Cerebellar nuclear complex (tissue), 1 donor: ENCODE data around the gene USP43.
"Not testable (repeated sequence)": the region's sequence is repeated elsewhere in the genome, so short reads cannot be mapped to it uniquely, and the experiment has no call there.

Source experiments
- DNase-seq, 2 experiments: peaks; one replicate each; lab custom pipeline; 2025; lab: John Stamatoyannopoulos, UW

USP43 gene, protein sequence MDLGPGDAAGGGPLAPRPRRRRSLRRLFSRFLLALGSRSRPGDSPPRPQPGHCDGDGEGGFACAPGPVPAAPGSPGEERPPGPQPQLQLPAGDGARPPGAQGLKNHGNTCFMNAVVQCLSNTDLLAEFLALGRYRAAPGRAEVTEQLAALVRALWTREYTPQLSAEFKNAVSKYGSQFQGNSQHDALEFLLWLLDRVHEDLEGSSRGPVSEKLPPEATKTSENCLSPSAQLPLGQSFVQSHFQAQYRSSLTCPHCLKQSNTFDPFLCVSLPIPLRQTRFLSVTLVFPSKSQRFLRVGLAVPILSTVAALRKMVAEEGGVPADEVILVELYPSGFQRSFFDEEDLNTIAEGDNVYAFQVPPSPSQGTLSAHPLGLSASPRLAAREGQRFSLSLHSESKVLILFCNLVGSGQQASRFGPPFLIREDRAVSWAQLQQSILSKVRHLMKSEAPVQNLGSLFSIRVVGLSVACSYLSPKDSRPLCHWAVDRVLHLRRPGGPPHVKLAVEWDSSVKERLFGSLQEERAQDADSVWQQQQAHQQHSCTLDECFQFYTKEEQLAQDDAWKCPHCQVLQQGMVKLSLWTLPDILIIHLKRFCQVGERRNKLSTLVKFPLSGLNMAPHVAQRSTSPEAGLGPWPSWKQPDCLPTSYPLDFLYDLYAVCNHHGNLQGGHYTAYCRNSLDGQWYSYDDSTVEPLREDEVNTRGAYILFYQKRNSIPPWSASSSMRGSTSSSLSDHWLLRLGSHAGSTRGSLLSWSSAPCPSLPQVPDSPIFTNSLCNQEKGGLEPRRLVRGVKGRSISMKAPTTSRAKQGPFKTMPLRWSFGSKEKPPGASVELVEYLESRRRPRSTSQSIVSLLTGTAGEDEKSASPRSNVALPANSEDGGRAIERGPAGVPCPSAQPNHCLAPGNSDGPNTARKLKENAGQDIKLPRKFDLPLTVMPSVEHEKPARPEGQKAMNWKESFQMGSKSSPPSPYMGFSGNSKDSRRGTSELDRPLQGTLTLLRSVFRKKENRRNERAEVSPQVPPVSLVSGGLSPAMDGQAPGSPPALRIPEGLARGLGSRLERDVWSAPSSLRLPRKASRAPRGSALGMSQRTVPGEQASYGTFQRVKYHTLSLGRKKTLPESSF

DNA sequence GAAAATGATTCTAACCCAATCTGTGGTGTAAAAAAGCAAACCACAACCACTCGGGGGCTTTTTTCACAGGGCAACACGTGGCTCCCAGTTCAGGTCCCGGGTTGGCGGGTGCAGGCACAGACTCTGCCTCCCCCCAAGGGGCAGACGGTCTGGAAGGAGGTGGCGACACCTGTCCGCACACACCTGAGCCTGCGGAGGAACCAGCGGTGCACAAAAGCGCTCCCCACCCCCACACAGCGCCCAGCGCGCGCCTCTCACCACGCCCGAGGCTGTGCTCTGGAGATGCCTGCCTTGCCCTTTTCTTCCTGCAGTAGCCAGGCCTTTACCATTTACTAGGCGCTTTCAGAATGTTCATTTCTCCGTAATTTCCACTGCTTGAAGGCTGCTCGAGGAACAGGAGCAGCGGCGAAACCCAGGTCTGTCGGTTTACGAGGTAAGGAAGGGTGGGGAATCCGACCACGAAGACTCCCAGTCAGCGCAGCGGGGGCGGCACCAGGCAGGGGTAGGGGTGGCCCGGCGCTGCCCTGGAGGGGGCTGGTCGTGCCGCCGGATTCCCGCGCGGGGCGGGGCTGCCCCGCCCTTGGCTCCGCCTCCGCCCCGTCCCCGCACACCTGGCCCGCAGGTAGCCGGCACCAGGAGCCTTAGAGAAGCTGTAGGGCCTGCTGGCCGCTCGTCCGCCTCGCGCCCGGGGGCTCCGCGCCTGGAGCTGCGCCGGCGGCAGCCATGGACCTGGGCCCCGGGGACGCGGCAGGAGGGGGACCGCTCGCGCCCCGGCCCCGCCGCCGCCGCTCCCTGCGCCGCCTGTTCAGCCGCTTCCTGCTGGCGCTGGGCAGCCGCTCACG is at the start of gene USP43:
Gene USP43, plus strand, starts transcription at position 608 of the 842 bp plus-strand sequence. Its CDS starts 116 bp downstream, at position 724.
- DNase-seq, result no peak

DNA sequence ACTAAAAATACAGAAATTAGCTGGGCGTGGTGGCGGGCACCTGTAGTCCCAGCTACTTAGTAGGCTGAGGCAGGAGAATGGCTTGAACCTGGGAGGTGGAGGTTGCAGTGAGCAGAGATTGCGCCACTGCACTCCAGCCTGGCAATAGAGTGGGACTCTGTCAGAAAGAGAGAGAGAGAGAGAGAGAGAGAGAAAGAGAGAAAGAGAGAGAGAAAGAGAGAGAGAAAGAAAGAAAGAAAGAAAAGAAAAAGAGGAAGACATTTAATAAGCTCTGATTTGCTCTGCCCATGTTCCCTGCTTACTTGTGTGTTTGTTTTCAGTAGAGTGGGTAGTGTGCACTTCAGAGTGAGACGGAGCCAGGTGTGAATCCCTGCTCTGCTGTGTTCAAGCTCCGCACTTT is 47.7 kb upstream of the USP43 start:
- not testable (repeated sequence) for DNase-seq

DNA sequence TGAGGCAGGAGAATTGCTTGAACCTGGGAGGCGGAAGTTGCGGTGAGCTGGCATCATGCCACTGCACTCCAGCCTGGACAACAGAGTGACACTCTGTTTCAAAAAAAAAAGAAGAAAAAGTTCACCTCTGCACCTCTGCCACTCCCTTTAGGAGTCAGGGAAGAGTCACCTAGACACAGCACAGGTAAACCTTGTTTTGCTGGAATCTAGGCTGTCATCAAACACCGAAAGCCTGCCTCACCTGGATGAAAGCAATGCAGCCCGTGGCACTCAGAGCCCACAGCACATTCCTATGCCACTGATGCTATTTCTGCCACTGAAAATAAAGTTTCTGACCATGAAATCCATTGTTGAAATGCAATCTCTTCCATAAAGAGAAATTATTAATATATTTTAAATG is 46.7 kb upstream of the USP43 start:
- no peak for DNase-seq

DNA sequence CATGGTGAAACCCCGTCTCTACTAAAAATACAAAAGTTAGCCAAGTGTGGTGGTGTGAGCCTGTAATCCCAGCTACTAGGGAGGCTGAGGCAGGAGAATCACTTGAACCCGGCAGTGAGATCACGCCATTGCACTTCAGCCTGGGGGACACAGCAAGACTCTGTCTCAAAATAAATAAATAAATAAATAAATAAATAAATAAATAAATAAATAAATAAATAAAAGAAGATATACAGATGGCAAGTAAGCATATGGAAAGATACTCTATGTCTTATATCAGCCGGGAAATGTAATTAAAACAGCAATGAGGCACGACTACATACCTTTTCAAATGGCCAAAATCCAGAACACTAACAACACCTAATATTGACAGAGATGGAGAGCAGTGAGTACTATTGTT is 40.7 kb upstream of the USP43 start:
- DNase-seq, result not testable (repeated sequence)

DNA sequence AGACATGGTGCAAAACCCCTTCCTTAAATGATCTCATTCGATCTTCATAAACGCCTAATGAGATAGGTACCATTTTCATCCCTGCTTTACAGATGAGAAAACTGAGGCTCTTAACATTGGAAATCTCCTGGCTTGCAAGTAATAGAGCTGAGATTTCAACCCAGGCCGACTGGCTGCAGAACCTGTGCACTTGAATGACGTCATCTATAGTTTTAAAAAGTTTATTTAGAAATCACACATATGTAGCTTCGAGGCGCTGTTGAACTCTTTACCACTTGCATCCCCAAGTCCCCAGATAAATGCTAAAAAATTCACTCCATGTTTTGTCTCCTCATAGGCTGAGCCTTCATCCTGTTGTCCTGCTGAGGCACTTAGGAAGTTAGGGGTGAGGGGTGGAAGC is 38.9 kb upstream of the USP43 start:
- DNase-seq, result no peak

DNA sequence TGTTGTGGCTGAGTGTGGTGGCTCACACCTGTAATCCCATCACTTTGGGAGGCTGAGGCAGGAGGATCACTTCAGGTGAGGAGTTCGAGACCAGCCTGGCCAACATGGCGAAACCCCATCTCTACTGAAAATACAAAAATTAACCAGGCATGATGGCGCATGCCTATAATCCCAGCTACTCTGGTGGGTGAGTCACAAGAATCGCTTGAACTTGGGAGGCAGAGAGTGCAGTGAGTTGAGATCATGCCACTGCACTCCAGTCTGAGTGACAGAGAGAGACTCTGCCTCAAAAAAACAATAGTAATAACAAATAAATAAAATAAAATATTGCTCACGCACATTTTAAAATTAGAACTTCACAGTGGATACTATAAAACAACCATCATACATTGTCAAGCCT is 38.3 kb upstream of the USP43 start:
- not testable (repeated sequence) for DNase-seq

DNA sequence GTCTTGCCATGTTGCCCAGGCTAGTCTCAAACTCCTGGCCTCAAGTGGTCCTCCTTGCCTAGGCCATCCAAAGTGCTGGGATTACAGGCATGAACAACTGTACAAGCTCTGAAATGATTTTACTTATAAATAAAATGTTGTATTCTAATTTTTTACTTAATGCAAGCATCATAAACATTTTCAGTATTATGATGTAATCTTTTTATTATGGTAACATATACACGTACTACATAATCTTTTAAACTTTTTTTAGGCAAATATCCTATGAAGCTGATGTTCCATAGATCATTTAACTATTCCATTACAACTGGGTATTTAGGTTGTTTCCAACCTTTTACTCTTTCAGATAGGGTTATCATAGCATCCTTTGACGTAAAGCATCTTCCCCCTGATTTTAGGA is 33.8 kb upstream of the USP43 start:
- no peak for DNase-seq

DNA sequence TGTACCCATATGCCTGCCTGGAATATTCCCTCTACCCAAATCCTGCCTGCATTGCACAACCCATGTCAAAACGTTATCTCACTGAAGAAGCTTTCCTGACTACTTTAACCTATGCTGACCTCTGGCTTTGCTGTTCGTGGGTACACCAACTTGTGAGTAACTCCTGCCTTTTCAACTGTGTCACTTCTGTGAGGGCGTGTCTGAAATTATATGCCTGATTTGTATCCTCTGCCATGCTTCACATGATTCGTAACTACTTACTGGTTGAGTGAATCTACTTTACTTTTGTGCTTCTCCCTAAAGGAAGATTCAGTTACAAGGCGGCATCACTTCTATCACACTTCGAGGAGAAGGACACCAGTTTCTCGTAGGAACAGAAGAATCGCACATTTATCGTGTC is 33.3 kb upstream of the USP43 start:
- no peak for DNase-seq

DNA sequence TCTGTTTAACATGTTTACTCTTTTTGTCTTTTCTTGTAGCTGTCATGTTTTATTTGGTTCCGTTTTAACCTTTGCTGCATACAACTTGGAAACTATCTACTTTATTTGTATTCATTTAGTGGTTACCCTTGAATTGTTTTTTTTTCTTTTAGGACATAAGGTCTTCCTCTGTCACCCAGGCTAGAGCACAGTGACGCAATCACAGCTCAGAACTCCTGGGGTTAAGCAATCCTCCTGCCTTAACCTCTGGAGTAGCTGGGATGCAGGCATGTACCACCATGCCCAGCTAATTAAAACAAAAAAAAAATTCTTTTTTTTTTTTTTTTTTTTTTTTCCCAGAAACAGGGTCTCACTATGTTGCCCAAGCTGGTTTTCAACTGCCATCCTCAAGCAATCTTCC is 29.8 kb upstream of the USP43 start:
- no peak for DNase-seq

DNA sequence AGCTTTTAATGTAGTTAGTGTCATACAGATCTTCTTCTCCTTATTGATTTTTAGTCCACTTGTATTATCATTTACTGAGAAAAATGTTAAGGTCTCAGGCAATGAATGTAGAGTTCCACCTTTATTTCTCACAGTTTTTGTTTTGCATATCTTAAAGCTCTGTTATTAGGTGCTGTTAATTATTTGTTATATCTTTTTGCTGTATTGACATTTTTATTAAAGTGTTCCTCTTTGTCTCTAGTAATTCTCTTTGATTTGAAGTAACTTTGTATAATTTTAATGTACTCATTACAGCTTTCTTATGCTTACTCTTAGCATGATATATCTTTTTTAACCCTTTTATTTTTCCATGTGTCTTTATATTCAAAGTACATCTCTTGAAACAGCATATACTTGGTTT is 22.4 kb upstream of the USP43 start:
- no peak for DNase-seq

DNA sequence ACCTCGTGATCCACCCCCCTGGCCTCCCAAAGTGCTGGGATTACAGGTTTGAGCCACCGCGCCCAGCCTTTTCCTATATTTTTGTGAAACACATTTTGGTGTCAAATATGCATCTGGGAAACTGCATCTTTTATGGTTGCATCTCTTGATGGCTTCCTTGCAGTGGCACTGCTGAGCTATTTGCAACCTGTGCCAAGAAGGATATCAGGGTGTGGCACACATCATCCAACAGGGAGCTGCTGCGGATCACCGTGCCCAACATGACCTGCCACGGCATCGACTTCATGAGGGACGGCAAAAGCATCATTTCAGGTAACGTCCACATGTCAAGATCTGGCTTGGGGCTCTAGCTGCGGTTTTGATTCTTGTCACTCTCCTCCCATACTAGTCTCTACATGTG is 16.8 kb upstream of the USP43 start:
- no peak for DNase-seq

DNA sequence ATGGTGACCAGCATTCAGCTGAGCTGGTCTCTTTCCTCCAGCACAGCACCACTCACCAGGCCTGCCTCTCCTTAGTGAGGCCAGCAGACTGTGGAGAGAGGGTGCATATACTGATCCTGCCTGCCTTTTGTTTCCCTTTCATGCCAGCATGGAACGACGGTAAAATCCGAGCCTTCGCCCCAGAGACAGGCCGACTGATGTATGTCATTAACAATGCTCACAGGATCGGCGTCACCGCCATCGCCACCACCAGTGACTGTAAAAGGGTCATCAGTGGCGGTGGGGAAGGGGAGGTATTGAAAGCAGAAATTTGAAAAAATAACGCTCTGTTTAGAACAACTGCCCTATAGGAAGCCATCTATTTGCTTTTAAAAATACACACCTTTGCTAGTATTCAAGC is 12.6 kb upstream of the USP43 start:
- no peak for DNase-seq

DNA sequence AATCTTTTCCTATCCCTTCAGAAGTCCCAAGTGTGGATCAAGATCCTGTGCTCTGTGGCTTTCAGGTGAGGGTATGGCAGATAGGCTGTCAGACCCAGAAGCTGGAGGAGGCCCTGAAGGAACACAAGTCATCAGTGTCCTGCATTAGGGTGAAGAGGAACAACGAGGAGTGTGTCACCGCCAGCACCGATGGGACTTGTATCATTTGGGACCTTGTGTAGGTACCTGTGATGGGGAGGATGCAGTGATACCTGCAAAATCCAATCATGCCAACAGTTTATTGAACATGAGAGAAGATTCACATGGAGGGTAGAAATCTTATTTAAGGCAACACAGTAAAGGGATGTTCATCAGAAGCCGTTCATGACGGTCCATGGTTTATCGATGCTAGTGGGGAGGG is 10.0 kb upstream of the USP43 start:
- DNase-seq, result no peak

DNA sequence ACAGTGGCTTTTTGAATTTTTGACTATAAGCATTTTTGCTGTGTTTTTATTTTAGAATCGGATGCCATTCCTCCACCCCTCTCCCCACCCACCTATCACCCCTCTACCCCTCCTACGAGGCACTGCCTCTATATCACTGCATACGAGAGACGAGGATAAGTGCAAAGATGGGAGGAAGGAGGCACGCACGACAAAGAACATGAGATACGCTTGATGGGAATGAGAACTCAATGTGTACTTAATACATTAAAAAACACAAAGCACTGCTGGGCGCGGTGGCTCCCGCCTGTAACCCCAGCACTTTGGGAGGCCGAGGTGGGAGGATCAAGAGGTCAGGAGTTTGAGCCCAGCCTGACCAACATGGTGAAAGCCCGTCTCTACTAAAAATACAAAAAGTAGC is 8.8 kb upstream of the USP43 start:
- no peak for DNase-seq

DNA sequence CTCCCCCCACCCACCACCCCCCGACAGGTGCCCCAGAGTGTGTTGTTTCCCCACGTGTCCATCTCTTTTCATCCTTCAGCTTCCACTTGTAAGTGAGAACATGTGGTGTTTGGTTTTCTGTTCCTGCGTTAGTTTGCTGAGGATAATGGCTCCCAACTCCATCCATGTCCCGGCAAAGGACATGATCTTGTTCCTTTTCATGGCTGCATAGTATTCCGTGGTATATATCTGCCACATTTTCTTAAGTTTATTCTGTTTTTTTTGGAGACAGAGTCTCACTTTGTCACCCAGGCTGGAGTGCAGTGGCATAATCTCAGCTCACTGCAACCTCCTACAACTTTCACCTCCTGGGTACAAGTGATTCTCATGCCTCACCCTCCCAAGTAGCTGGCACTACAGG is 4.9 kb upstream of the USP43 start:
- not testable (repeated sequence) for DNase-seq

DNA sequence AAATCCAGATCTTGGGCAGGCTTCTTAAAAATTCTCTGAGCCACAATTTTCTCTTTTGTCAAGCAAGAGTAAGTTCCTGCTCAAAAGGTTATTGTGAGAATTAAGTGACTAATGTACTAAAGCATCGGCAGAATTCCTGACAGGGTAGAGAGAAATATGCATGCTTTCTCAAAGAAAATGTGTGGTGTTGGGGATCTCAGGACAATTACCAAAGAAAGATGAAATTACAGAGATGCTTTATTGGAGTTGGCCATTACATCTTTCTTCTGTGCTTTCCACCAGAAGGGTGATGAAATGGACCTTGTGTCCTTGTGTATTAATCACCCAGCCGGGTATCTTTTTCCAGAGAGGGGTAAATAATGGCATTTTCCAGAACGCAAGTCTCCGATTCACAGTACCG is 1.7 kb upstream of the USP43 start:
- DNase-seq, result no peak

DNA sequence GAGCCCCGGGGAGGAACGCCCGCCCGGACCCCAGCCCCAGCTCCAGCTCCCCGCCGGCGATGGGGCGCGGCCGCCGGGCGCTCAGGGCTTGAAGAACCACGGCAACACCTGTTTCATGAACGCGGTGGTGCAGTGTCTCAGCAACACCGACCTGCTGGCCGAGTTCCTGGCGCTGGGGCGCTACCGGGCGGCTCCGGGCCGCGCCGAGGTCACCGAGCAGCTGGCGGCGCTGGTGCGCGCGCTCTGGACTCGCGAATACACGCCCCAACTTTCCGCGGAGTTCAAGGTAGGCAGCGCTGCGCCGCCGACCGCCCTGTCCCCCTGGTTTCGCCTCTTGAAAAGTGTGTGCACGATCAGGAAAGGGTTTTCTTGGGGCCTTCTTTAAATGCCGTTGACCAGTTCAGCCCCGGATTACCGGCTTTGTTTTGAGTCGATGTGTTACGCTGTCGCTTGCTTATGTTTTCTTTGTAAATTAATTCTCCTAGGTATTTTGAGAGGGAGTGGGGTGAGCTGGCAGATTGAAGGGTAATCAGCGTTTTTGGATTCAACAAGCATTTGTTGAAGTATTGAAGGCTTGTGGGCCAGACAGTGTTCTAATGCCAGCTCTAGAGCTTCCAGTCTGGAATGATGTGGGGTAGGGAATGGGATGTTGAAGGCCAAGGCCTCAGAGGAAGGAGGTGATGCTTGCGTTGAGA is 681 bp downstream of the USP43 start:
- DNase-seq, result no peak

DNA sequence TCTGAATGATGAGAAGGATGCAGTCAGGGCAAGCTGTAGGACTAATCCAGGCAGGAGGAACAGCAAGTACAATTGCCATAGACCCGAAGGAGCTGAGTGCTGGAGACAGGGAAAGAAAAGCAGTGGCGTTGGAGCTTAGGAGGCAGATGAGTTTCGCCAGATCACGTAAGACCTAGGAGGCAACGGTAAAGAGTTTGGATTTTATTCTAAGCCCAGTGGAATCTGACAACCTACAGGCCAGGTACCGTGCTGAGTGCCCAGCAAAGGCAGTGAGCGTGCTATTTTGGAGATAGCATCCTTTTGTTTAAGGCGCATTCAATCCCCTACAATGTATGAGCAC is 1.2 kb downstream of the USP43 start:
- no peak for DNase-seq

DNA sequence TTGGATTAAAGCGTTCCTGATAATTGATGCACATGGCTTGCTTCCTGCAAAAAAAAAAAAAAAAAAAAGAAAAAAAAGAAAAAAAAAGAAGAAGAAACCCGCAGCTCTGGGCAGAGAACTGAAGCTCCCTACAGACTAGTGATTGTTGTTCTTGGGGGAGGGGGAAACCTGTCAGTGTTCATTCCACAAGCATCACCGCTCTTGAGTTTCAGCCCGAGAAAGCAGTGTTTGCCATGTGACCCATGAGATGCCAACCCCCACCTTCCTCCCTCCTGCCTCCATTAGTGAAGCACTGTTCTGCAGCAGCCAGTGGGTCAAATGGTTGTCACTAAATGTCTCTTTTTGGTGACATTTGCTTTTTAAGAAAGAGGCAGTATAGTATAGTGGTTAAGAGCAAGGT is 1.7 kb downstream of the USP43 start:
- no peak for DNase-seq

DNA sequence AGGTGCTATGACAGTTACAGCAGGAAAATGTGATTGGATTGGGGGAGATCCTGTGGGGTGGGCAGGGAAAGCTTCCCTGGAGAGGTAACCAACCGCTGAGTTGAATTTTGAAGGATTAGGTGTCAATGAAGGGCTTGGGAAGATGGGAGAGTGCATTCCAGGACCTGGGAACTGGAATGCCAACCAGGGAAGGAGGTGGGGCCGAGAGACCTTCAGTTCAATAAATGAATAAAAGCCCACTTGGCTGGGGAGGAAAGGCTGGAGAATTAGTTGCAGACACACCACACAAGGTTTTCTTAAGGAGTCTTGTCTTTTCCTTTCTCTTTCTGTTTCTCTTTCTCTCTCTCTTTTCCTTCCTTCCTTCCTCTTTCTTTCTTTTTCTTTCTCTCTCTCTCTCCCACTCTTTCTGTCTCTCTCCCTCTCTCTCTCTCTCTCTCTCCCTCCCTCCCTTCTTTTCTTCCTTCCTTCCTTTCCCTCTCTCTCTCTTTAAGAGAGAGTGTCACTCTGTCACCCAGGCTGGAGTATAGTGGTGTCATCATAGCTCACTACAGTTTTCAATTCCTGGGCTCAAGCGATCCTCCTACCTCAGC is 3.3 kb downstream of the USP43 start:
- DNase-seq, result no peak
